GM10248 (cell line): ENCODE data around the gene ITPR1.

Source experiments
- CTCF ChIA-PET: fragments of 300-600 bp; sonication (Branson Sonifier 250); formaldehyde crosslinking; extraction: SDS; loops from one replicate; lab custom pipeline; 2021; ENCODE audit warnings: antibody characterized with exemption; lab: Yijun Ruan, JAX
- POLR2A ChIA-PET: fragments of 350-650 bp; sonication (Branson Sonifier 250); formaldehyde crosslinking; extraction: SDS; loops from one replicate; lab custom pipeline; 2020; ENCODE audit warnings: antibody characterized with exemption; lab: Yijun Ruan, JAX
- DNase-seq: peaks from one replicate; pipeline ENCODE4 v3.0.0; 2012; ENCODE audit errors: extremely low spot score
- TF ChIP-seq, protein P1 (sequence below): IDR thresholded peaks from 2 replicates; pipeline ENCODE4 v1.5.1; 2012; ENCODE audit warnings: mild to moderate bottlenecking, low read depth; ENCODE audit errors: extremely low read depth, missing control alignments, control extremely low read depth

ITPR1 gene

DNA sequence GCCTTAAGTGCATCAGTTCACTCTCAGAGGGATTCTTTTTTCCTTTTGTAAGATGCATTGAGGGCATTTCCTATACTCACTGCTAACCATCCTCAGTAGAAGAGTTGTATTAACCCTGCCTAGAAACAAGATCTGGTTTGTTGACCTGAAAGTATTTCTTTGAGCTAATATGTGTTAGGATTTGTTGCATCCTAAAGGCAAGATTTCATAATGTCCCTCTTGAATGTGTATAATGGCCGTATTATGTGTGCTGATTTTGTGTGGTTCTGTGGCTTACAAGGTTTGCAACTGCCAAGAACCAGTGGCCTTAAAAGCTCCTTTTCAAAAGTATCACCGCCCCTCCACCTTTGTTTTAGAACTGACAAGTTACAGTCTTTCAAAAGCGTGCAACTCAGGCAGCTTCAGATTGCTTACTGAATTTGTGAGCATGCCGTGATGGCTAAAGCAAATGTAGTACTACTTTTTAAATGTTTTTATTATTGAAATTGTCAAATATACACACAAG lies 304.1 kb downstream of the ITPR1 start:
- TF ChIP-seq, protein P1, sequence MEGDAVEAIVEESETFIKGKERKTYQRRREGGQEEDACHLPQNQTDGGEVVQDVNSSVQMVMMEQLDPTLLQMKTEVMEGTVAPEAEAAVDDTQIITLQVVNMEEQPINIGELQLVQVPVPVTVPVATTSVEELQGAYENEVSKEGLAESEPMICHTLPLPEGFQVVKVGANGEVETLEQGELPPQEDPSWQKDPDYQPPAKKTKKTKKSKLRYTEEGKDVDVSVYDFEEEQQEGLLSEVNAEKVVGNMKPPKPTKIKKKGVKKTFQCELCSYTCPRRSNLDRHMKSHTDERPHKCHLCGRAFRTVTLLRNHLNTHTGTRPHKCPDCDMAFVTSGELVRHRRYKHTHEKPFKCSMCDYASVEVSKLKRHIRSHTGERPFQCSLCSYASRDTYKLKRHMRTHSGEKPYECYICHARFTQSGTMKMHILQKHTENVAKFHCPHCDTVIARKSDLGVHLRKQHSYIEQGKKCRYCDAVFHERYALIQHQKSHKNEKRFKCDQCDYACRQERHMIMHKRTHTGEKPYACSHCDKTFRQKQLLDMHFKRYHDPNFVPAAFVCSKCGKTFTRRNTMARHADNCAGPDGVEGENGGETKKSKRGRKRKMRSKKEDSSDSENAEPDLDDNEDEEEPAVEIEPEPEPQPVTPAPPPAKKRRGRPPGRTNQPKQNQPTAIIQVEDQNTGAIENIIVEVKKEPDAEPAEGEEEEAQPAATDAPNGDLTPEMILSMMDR = no peak
- POLR2A ChIA-PET = no interaction called here
- DNase-seq = no peak
- CTCF ChIA-PET = interaction anchor here (2.7 to 3.2 kb wide), 2 partner anchors 10 to 17 kb away, joined by 9 to 10 read pairs; no protein-coding TSS in a partner anchor

DNA sequence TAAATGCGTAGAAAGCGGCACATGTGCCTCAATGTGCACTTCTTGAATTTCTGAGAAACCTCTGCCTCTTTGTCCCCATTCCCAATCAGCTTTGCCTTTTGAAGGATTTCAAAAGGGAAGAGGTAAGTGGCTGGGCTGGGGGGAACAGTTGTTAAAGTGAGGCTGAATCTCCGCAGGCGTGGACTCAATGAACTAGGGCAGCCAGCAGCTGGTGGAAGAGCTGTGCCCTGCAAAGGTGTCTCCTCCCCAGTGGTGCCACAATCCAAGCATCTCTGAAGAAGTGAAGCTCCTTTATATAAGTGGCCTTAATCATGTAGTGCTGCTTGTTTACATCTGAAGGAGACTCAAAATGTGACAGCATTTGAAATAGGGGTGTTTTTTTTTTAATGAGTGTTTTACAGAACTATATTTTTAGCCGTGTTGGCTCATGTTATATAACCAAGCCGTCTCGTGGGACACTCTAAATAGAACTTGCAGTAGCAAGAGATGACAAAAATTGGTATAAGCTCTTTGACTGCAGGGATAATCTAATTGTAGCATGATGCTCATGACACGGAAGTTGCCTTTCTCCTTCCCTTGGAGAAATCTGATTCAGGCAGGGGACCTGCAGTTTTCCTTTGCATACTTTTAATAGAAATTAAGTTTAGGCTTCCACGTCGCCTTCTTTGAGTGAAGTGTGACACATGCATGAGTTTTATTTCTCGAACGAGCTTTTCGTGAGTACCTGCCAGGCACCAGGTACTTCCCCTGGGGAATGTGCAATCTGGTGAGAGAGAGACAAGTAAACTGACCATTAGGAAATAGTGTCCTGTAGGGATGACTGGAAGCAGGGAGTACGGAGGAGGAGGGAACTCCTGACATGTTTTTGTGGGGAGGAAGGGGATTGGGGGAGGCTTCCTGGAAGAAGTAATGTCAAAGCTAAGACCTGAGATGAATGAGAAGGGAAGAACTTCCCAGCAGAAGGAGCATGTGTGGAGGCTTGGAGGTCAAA lies 306.4 kb downstream of the ITPR1 start:
- TF ChIP-seq, protein P1 = no peak
- POLR2A ChIA-PET = no interaction called here
- no peak for DNase-seq
- CTCF ChIA-PET = interaction anchor here (0.7 to 2.0 kb wide), 3 partner anchors 10 to 88 kb away, joined by 3 to 8 read pairs (median 4); no protein-coding TSS in a partner anchor

DNA sequence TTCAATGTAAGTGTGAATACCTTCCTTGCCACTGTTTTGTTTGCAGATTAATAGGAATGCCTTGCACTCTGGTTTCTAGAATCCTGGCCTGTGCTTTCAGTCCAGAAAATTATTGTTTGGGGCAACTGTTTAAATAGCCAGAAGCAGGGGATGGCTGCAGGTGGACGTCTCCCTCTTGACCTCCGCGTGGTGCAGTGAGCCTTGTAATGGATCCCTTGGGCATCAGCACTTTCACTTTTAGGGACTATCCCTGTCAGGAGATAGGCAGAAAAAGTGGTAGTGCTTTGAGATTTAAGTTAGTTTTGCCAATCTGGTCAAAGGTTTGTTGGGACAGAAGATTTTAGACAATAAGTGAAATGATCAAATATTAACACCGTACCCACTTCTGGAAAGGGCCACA lies 307.4 kb downstream of the ITPR1 start:
- POLR2A ChIA-PET = no interaction called here
- CTCF ChIA-PET = interaction anchor here (2.0 kb wide), 1 partner anchor 9 kb away, joined by 8 read pairs; no protein-coding TSS in a partner anchor
- TF ChIP-seq, protein P1 = no peak
- DNase-seq = no peak

DNA sequence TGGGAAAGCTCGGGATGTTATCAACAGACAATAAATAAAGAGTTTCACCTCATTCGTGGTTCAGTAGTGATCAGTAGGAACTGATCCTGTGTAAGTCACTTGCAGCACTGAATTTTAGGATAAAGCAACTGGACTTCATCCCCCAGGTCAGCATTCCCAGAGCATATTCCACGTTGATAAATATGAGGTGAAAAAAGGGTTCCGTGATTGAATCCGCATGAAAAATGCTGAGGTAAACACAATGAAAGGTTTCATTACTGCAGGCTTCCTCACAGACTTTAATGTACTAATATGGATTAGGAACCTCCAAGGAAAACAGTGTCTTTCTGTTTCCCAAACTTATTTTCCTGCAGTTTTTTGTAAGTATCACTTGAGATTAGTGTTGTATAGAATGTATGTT lies 308.7 kb downstream of the ITPR1 start:
- no peak for DNase-seq
- ChIA-PET POLR2A (no interaction called here), CTCF (no interaction called here)
- TF ChIP-seq, protein P1 = no peak

DNA sequence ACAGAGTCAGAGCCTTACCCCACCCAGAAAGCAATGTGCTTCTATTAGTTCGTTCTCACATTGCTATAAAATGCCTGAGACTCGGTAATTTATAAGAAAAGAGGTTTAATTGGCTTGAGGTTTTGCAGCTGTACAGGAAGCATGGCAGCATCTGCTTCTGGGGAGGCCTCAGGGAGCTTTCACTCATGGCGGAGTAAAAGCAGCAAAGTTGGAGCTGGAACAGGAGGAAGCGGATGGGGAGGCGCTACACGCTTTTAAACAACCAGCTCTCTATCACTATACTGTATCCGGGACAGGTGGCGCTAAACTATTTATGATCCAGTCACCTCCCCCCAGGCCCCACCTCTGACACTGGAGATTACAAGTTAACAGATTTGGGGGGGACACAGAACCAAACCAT lies 309.8 kb downstream of the ITPR1 start:
- ChIA-PET POLR2A (no interaction called here), CTCF (interaction anchor here (1.4 to 2.7 kb wide), 2 partner anchors 24 to 178 kb away, joined by 3 to 12 read pairs; no protein-coding TSS in a partner anchor)
- TF ChIP-seq, protein P1 = no peak
- no peak for DNase-seq

DNA sequence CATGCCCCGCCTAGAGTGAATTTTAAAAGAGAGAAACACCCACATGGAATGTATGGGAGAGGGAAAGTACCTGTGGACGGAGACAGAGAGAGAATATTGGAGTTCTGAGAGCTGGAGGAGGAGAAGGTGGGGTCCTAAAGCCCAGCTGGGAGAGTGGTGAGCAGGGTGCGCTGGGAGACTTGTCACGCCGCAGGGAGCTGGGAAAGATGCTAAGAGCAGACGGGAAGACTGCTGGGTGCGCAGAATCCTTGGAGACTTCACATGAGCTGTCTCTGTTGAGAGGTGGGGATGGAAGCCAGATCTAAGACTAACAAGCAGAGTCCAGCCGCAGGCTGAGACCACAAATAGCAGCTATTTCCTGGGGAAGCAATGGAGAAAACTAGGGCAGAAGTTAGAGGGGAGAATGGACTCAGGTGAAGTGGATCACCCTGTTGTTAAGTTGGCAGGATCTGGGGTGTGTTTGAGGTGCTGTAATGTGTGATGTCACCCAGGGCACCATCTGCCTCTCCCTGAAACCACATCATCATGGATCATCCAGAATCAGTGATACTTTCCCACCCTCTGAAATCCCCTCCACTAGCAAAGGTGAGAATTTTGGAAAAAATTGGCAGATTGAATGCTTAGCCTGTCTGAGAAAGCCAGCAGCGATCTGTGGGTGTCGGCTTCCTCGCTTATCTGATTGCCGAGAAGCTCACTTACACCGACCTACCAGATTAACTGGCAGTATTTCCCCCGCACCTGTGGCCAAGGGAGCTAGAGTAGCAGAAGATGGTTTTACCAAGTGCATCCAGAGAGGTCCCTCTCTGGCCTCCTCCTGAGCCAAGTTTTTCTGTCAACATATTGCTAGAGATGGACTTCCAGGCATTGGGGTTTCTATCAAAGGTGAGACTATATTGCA lies 311.3 kb downstream of the ITPR1 start:
- no peak for DNase-seq
- ChIA-PET CTCF (interaction anchor here (1.0 to 2.8 kb wide), 8 partner anchors 9 to 176 kb away, joined by 3 to 12 read pairs (median 4); no protein-coding TSS in a partner anchor), POLR2A (no interaction called here)
- TF ChIP-seq, protein P1 = no peak
